K562 (cell line): ENCODE data around the gene C5orf24. TPM values are rescaled to one million over a fixed set of nuclear protein-coding genes. Genes with fewer than 3 reads are reported as not detected.

Experiments used
- BDP1 ChIP-seq: IDR thresholded peaks from 3 replicates; pipeline ENCODE4 v1.6.1; 2011; ENCODE audit not compliant: insufficient read length, insufficient read depth
- FIP1L1 ChIP-seq: fragments of 200-400 bp; formaldehyde crosslinking; IDR thresholded peaks from 2 replicates; pipeline ENCODE4 v1.6.1; 2018; ENCODE audit warnings: mild to moderate bottlenecking, low read depth, low read length; ENCODE audit not compliant: poor library complexity, severe bottlenecking
- GABPB2 ChIP-seq: fragments of 250-450 bp; sonication (Bioruptor Pico); conservative IDR thresholded peaks from 2 replicates; pipeline ENCODE4 v1.5.1; 2021; ENCODE audit warnings: mild to moderate bottlenecking
- HLTF ChIP-seq: fragments of 450-650 bp; IDR thresholded peaks from 2 replicates; pipeline ENCODE4 v1.6.1; 2016
- LCOR ChIP-seq: sonication (generic); formaldehyde crosslinking; IDR thresholded peaks from 2 replicates; pipeline ENCODE4 v1.8.0; 2022; ENCODE audit warnings: mild to moderate bottlenecking, missing genetic modification reagents
- MECOM ChIP-seq: fragments of 250-450 bp; sonication (Bioruptor Pico); IDR thresholded peaks from 2 replicates; pipeline ENCODE4 v1.8.0; 2022; ENCODE audit warnings: inconsistent platforms
- ZBTB34 ChIP-seq: fragments of 250-450 bp; sonication (Bioruptor Pico); IDR thresholded peaks from 2 replicates; pipeline ENCODE4 v1.8.0; 2021; ENCODE audit warnings: mild to moderate bottlenecking, moderate library complexity
- ZBTB49 ChIP-seq: sonication (generic); formaldehyde crosslinking; IDR thresholded peaks from 2 replicates; pipeline ENCODE4 v1.8.0; 2022; ENCODE audit warnings: missing genetic modification reagents, mild to moderate bottlenecking, borderline replicate concordance
- ZNF24 ChIP-seq: fragments of 450-650 bp; IDR thresholded peaks from 2 replicates; pipeline ENCODE4 v1.6.1; 2016
- ZNF592 ChIP-seq: fragments of 450-650 bp; IDR thresholded peaks from 2 replicates; pipeline ENCODE4 v1.6.1; 2017; ENCODE audit warnings: antibody characterized with exemption, mild to moderate bottlenecking
- polyA plus RNA-seq, 8 experiments: library from polyadenylated mRNA; depleted of rRNA in 4 of 8; stranded (reverse) in 5 of 8; unstranded in 3 of 8; fragments of >200 nt; fragmentation: Nextera tagmentation in 2 of 8; fragmentation: Illumina TruSeq in 1 of 8; extraction: Ambion mirVana in 2 of 8; extraction: Trizol in 1 of 8; gene quantifications; 2 replicates each; pipeline versions ENCODE4 v1.2.1 to v1.2.3, GENCODE V29; 2011 to 2014; ENCODE audit warnings: inconsistent platforms in 1 of 8, missing spikeins in 1 of 8
- total RNA-seq, 7 experiments: library from RNA; depleted of rRNA in 6 of 7; stranded (reverse); fragments of >200 nt in 6 of 7; fragmentation: Illumina TruSeq in 2 of 7; extraction: Trizol in 2 of 7; gene quantifications; 2 replicates each; pipeline versions ENCODE4 v1.2.1 to v1.2.3, GENCODE V29; 2011 to 2021; ENCODE audit warnings: low replicate concordance in 1 of 7
- TF ChIP-seq, protein P1 (sequence below): fragments of 450-650 bp; IDR thresholded peaks from 2 replicates; pipeline ENCODE4 v1.6.1; 2016; ENCODE audit warnings: low read depth

Gene C5orf24
- total and polyA plus RNA-seq, 9 of the 15 experiments (the other 6 are each of a cell fraction or from before 2014, with no cell fraction given) = 8.9 to 38.6 (median 28.4) TPM

DNA sequence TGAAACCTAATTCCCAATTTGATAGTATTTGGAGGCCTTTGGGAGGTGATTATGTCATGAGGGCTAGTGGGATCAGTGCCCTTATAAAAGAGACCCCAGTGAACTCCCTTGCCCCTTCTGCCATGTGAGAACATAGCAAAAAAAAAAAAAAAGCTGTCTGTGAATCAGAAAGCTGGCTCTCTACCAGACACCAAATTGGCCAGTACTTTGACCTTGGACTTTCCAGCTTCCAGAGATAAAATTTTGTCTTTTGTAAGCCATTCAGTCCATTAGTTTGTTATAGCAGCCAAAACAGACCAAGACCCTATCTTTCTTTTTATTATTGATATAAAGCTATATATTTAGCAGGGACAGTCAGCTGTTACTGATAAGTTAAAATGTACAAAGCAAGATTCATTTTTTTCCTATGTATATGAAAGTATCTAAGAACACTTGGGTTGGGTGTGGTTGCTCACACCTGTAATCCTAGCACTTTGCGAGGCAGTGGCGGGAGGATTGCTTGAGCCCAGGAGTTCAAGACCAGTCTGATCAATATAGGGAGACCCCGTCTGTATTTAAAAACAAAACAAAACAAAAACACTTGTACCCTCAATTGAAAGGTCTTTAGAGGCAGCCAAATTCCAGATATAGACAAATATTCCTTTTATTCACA is 8.1 kb upstream of the C5orf24 start (continued):
- no peak for TF ChIP-seq ZBTB49
- no peak for TF ChIP-seq ZNF24
- TF ChIP-seq MECOM (CRISPR knock-in tag) = no peak
- TF ChIP-seq ZNF592 = no peak
- no peak for TF ChIP-seq ZBTB34 (CRISPR knock-in tag)
- TF ChIP-seq FIP1L1 = no peak
- TF ChIP-seq BDP1 = no peak
- TF ChIP-seq GABPB2 (CRISPR knock-in tag) = no peak
- TF ChIP-seq, protein P1, sequence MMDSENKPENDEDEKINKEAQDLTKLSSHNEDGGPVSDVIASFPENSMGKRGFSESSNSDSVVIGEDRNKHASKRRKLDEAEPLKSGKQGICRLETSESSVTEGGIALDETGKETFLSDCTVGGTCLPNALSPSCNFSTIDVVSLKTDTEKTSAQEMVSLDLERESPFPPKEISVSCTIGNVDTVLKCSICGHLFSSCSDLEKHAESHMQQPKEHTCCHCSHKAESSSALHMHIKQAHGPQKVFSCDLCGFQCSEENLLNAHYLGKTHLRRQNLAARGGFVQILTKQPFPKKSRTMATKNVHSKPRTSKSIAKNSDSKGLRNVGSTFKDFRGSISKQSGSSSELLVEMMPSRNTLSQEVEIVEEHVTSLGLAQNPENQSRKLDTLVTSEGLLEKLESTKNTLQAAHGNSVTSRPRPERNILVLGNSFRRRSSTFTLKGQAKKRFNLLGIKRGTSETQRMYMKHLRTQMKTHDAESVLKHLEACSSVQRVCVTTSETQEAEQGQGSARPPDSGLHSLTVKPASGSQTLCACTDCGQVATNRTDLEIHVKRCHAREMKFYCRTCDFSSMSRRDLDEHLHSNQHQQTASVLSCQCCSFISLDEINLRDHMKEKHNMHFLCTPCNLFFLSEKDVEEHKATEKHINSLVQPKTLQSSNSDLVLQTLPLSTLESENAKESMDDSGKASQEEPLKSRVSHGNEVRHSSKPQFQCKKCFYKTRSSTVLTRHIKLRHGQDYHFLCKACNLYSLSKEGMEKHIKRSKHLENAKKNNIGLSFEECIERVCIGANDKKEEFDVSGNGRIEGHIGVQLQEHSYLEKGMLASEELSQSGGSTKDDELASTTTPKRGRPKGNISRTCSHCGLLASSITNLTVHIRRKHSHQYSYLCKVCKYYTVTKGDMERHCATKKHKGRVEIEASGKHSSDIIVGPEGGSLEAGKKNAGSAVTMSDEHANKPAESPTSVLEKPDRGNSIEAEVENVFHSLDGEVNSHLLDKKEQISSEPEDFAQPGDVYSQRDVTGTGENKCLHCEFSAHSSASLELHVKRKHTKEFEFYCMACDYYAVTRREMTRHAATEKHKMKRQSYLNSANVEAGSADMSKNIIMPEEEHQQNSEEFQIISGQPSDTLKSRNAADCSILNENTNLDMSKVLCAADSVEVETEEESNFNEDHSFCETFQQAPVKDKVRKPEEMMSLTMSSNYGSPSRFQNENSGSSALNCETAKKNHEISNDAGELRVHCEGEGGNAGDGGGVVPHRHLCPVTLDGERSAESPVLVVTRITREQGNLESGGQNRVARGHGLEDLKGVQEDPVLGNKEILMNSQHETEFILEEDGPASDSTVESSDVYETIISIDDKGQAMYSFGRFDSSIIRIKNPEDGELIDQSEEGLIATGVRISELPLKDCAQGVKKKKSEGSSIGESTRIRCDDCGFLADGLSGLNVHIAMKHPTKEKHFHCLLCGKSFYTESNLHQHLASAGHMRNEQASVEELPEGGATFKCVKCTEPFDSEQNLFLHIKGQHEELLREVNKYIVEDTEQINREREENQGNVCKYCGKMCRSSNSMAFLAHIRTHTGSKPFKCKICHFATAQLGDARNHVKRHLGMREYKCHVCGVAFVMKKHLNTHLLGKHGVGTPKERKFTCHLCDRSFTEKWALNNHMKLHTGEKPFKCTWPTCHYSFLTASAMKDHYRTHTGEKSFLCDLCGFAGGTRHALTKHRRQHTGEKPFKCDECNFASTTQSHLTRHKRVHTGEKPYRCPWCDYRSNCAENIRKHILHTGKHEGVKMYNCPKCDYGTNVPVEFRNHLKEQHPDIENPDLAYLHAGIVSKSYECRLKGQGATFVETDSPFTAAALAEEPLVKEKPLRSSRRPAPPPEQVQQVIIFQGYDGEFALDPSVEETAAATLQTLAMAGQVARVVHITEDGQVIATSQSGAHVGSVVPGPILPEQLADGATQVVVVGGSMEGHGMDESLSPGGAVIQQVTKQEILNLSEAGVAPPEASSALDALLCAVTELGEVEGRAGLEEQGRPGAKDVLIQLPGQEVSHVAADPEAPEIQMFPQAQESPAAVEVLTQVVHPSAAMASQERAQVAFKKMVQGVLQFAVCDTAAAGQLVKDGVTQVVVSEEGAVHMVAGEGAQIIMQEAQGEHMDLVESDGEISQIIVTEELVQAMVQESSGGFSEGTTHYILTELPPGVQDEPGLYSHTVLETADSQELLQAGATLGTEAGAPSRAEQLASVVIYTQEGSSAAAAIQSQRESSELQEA = no peak
- TF ChIP-seq HLTF = no peak
- no peak for TF ChIP-seq LCOR (CRISPR knock-in tag)
